Stomach smooth muscle (tissue), 2 donors: ENCODE data around the gene ZNF644.
"Not testable (repeated sequence)": the region's sequence is repeated elsewhere in the genome, so short reads cannot be mapped to it uniquely, and the experiment has no call there.

Experiments
- H3K27ac ChIP-seq: one replicate; pipeline ENCODE4 v1.7.0; 2013; ENCODE audit warnings: mild to moderate bottlenecking, low read length, inconsistent platforms
- H3K27me3 ChIP-seq, 2 donors: one replicate each; pipeline ENCODE4 v1.7.0; 2013; ENCODE audit warnings: low read length in 2 of 2; ENCODE audit not compliant: insufficient read depth in 2 of 2, control insufficient read depth in 1 of 2
- H3K36me3 ChIP-seq, 2 donors: one replicate each; pipeline ENCODE4 v1.7.0; 2013; ENCODE audit warnings: low read length in 2 of 2; ENCODE audit not compliant: control insufficient read depth in 2 of 2, insufficient read depth in 2 of 2
- H3K4me1 ChIP-seq: one replicate; pipeline ENCODE4 v1.7.0; 2013; ENCODE audit warnings: low read length; ENCODE audit not compliant: control insufficient read depth, insufficient read depth
- H3K4me3 ChIP-seq, 2 donors: one replicate each; pipeline ENCODE4 v1.7.0; 2013; ENCODE audit warnings: low read length in 2 of 2
- H3K9ac ChIP-seq, 2 donors: one replicate each; pipeline ENCODE4 v1.7.0; 2013; ENCODE audit warnings: low read length in 2 of 2, mild to moderate bottlenecking in 1 of 2
- H3K9me3 ChIP-seq, 2 donors: one replicate each; pipeline ENCODE4 v1.7.0; 2013; ENCODE audit warnings: low read length in 2 of 2; ENCODE audit not compliant: control insufficient read depth in 2 of 2
- donor health status: healthy.
- donor health status: Pancreatic carcinoma.

Gene ZNF644

DNA sequence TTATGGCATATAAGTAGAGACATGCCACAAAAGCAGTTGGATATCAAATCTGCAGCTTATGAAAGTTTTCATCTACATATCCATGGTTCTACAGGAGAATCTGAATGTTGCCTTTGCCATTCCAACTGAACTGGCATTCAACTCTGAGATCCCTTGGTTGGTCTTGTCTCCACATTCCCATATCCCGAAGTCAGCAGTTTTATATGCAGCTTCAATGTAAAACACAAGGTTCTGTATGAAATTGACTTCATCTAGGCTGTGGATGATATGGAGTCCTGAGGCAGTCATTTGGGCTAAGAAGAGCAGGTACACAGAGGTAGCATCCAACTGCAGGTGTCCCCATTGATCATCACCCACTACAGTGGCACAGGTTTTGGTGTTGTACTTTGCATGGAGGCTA lies 129.0 kb downstream of the ZNF644 start:
- H3K36me3 ChIP-seq, H3K9ac ChIP-seq, H3K4me3 ChIP-seq, H3K27me3 ChIP-seq, H3K4me1 ChIP-seq, H3K9me3 ChIP-seq, H3K27ac ChIP-seq: not testable (repeated sequence)

DNA sequence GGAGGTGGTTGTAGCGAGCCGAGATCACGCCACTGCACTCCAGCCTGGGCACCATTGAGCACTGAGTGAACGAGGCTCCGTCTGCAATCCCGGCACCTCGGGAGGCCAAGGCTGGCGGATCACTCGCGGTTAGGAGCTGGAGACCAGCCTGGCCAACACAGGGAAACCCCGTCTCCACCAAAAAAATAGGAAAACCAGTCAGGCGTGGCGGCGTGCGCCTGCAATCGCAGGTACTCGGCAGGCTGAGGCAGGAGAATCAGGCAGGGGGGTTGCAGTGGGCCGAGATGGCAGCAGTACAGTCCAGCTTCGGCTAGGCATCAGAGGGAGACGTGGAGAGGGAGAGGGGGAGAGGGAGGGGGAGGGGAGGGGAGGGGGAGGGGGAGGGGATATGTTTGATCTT lies 129.6 kb downstream of the ZNF644 start:
- H3K9ac ChIP-seq, H3K4me1 ChIP-seq, H3K9me3 ChIP-seq, H3K36me3 ChIP-seq, H3K27ac ChIP-seq, H3K27me3 ChIP-seq, H3K4me3 ChIP-seq: not testable (repeated sequence)

DNA sequence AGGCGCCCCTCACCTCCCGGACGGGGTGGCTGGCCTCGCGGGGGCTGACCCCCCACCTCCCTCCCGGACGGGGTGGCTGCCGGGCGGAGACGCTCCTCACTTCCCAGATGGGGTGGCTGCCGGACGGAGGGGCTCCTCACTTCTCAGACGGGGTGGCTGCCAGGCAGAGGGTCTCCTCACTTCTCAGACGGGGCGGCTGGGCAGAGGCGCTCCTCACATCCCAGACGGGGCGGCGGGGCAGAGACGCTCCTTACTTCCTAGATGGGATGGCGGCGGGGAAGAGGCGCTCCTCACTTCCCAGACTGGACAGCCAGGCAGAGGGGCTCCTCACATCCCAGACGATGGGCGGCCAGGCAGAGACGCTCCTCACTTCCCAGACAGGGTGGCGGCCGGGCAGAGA lies 130.1 kb downstream of the ZNF644 start:
- H3K9me3 ChIP-seq, H3K9ac ChIP-seq, H3K36me3 ChIP-seq, H3K27me3 ChIP-seq, H3K27ac ChIP-seq, H3K4me1 ChIP-seq, H3K4me3 ChIP-seq: not testable (repeated sequence)

DNA sequence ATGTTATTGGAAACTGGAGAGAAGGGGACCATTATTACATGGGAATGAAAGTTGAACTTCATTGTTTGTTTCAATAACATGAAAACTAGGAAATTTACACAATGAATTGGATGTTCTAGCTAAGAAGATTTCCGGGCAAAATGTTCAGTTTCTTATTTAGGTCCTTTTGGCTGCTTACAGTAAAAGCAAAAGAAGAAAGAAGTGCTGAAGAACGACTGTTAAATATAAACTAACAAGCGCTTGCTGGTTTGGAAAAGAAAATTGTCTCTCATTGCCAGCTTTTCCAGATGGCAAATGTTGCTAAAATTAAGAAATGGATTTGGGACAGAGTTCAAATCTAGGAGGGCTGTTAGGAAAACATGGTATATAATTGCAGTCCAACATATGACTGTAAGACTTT lies 139.6 kb downstream of the ZNF644 start:
- Histone ChIP-seq H3K4me1 (no peaks in the 10 kb centered on the region), H3K4me3 (no peak overlapping the region), H3K27me3 (no peaks in the 10 kb centered on the region), H3K27ac (no peak overlapping the region), H3K36me3 (no peaks in the 10 kb centered on the region), H3K9me3 (peaks cover 0 to 6% of the 10 kb centered on the region in 2 donors), H3K9ac (no peak overlapping the region)

GRCh38 chr1:90881034-90881433 lies 140.8 kb downstream of the ZNF644 start:
- Histone ChIP-seq H3K9me3 (peaks cover 0 to 6% of the 10 kb centered on the region in 2 donors), H3K9ac (no peak overlapping the region), H3K27ac (no peak overlapping the region)

DNA sequence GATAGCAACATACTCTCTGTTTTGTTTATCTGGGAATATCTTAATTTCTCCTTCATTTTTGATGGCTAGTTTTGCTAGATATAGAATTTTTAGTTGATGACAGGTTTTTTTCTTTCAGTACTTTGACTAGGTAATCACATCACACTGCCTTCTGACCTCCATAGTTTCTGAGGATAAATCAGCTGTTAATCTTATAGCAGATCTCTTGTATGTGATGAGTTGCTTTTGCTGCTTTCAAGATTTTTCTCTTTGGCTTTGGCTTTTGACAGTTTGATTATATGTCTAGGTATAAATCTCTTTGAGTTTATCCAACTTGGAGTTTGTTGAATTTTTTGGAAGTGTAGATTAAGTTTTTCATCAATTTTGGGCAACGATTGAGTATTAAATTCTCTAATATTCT lies 142.6 kb downstream of the ZNF644 start:
- Histone ChIP-seq H3K9me3 (peaks cover 0 to 6% of the 10 kb centered on the region in 2 donors), H3K36me3 (no peaks in the 10 kb centered on the region), H3K9ac (no peak overlapping the region), H3K4me1 (no peaks in the 10 kb centered on the region), H3K27ac (no peak overlapping the region), H3K27me3 (no peaks in the 10 kb centered on the region), H3K4me3 (no peak overlapping the region)

More at GRCh38 chr1:90881034-90881433, 140.8 kb downstream of the ZNF644 start:
- Histone ChIP-seq H3K4me1 (no peaks in the 10 kb centered on the region), H3K27me3 (no peaks in the 10 kb centered on the region), H3K36me3 (no peaks in the 10 kb centered on the region), H3K4me3 (no peak overlapping the region)

- Histone ChIP-seq H3K4me1 (no peaks in the 10 kb centered on the region), H3K9ac (no peak overlapping the region), H3K9me3 (peaks cover 0 to 6% of the 10 kb centered on the region in 2 donors), H3K4me3 (no peak overlapping the region), H3K36me3 (no peaks in the 10 kb centered on the region), H3K27ac (no peak overlapping the region), H3K27me3 (no peaks in the 10 kb centered on the region)
Observed at GRCh38 chr1:90876101-90876500, 145.7 kb downstream of the ZNF644 start.
